Measurements from ENCODE around the gene AHDC1.

AHDC1 gene

DNA sequence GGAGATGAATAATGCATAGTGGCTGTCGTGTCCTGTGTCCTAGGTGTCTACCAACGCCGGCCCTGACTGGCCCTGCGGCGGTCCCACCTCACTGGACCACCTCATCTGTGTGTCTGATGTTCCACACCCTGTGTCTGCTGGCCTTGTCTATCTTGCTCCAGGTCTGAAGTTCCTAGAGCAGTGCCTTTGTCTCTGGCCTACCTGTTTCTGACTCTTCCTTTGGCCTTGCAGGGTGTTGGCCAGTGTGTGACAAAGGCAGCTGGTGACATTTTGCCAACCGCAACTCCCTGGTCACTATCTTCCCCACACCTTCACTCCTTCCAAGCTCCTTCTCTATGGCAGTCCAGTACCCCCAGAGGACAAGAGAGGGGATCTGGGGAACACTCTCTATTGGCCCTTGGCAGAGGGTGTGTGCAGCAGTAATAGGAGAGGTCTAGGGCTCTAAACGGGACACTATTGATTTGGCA is 1.4 kb upstream of the AHDC1 start:
- H3K27me3 Mint-ChIP-seq (ENCODE audit: low read depth), result no peaks in the 10 kb centered on the region
- TF ChIP-seq CTCF (IDR thresholded peaks at IDR 0.05; ENCODE audit: unreplicated experiment in 3 of 3), result no peak
- peaks cover 36% of the 10 kb centered on the region for H3K4me1 Mint-ChIP-seq
- no peaks in the 10 kb centered on the region for H3K36me3 Mint-ChIP-seq (ENCODE audit: low read depth)
- H3K9me3 Mint-ChIP-seq, result no peaks in the 10 kb centered on the region
- peak overlapping the region in 2 of 3 experiments; percentile 96 to 97 for H3K27ac Mint-ChIP-seq
- peak overlapping the region; percentile 89 to 97 (median 96) for H3K4me3 Mint-ChIP-seq

DNA sequence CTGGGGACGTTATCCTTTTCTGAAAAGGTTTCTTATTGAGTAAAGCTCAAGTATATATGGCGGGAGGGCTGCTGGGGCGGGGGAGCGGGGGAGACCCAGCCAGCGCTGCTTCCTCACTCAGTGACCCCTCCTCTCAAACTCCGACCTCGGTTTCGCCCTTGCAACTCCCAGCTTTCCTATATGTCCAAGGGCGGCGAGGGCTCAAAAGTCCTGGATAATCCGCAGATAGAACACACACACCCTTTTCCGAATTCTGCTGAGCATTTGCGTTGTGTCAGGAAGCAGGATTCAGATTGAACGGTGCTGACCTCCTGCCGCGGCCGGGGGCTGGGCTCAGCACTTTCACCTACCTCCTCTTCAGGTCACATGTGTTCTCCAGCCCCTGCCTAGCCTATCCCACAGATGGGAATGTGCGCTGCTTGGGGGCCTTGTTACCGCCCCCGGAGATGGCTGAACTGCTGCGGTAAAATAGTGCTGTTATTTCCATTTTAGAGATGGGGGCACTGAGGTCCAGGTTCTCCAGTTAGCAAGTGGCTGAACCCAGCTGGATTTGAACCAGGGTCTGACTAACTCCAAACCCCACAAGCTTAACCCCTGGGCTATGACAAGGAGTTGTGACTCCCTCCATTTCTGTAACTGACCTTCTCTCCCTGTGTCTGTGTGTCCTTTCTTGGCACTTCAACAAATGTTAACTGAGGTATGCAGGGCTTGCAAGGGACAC is 795 bp upstream of the AHDC1 start:
- no peaks in the 10 kb centered on the region for H3K36me3 Mint-ChIP-seq (ENCODE audit: low read depth)
- no peak for TF ChIP-seq CTCF (IDR thresholded peaks at IDR 0.05; ENCODE audit: unreplicated experiment in 3 of 3)
- no peaks in the 10 kb centered on the region for H3K27me3 Mint-ChIP-seq (ENCODE audit: low read depth)

DNA sequence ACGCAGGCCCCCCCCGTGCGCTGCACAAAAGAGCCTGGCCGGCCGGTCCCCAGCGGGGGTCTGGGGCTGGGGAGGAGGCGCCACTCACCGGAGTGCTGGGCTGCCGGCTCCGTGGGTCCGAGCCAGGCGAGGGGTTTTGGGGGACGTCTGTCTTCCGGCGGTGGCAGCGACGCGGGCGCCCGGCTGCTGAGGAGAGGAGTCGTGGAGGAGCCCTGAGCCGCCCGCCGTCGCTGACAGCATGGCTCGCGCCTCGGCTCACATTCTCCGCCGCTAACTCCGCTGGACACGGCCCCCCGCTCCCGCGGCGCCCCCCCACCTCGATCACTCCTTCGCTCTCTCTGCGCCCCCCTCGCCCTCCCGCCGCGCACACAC is 649 bp downstream of the AHDC1 start:
- Mint-ChIP-seq H3K36me3 (ENCODE audit: low read depth) (no peaks in the 10 kb centered on the region), H3K4me3 (peak overlapping the region; percentile 89 to 97 (median 96)), H3K9me3 (no peaks in the 10 kb centered on the region), H3K27ac (peak overlapping the region in 2 of 3 experiments; percentile 95 to 97), H3K27me3 (ENCODE audit: low read depth) (no peaks in the 10 kb centered on the region), H3K4me1 (peaks cover 56% of the 10 kb centered on the region)
- TF ChIP-seq CTCF (IDR thresholded peaks at IDR 0.05; ENCODE audit: unreplicated experiment in 3 of 3), result no peak

More for the DNA sequence above, 795 bp upstream of the AHDC1 start:
- Mint-ChIP-seq H3K9me3 (no peaks in the 10 kb centered on the region), H3K4me3 (peak overlapping the region; percentile 89 to 97 (median 96)), H3K27ac (peak overlapping the region in 2 of 3 experiments; percentile 96 to 97), H3K4me1 (peaks cover 42% of the 10 kb centered on the region)

DNA sequence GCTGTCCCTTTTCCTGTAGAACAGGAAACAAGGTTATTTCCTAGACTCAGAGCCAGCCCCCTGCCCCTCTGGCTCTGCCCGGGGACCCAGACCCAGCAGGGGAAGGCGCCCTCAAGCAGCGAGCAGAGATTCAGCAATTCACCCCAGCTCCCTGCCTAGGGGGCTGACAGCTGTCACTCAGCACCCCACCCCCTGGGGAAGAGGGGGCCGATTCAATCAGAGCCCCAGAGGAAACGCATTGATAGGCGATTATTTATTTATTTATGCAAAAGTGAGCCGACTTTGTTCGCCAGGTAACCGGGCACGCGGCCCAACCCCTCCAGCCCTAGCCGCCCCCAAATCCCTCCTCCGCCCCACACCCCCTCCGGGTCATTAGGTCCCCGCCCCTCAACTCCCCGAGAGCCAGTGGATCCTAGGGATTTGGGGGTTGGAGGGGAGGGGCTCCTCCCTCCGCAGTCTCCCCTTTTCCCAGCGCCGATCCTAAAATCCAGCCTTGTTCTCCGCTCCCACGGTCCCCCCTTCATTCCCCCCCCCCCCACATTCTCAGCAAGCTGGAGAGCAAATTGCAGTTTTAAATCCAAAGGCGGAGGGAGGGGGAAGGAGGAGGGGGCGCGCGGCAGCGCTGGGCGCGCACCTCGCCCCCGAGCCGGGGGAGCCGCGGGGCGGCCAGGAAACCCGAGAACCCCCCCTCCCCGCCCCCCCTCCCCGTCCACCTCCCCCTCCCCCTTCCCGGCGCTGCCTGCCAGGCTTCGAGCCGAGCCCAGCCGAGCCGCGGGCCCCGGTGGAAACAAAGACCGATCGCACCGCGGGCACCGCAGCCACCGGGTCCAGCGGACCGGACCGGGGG is 1.3 kb downstream of the AHDC1 start:
- TF ChIP-seq CTCF (IDR thresholded peaks at IDR 0.05; ENCODE audit: unreplicated experiment in 3 of 3), result no peak
- Mint-ChIP-seq H3K4me1 (peaks cover 56% of the 10 kb centered on the region), H3K27ac (peak overlapping the region; percentile 89 to 91 (median 91)), H3K4me3 (peak overlapping the region; percentile 76 to 96 (median 81)), H3K27me3 (ENCODE audit: low read depth) (no peaks in the 10 kb centered on the region), H3K9me3 (no peaks in the 10 kb centered on the region), H3K36me3 (ENCODE audit: low read depth) (no peaks in the 10 kb centered on the region)

DNA sequence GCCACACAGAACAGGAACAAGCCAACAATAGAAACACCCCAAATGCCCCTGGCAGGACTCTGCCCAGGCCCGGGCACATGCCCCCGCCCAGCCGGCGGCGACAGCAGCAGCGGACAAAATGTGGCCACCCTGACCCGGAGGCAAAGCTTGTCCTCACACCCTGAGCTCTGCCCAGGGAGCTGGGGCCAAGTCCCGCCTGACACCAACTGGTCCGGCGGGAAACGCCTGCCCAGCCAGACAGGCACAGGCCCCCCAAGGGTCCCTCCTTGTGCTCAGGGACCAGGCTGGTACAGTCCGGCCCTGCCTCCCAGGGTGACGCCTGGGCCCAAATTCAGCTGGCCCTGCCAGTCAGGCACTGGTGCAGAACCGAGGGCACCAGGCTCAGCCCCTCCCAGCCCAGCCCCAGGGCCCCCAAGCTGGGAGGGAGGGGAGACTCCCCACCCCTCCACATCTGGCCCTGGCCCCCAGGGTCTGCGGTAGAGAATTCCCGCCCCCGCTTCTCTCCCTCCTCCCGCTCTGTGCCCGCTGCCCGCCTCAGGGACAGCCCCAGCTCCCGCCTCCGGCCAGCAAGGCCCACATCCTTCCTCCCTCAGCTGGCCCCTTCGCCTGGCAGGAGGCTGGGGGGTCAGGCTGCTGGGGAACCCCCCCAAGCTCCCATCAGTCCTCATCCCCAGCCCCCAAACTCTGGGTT is 2.0 kb downstream of the AHDC1 start:
- H3K9me3 Mint-ChIP-seq, result no peaks in the 10 kb centered on the region
- H3K4me1 Mint-ChIP-seq, result peaks cover 53% of the 10 kb centered on the region
- peak overlapping the region; percentile 76 to 96 (median 81) for H3K4me3 Mint-ChIP-seq
- no peak for TF ChIP-seq CTCF (IDR thresholded peaks at IDR 0.05; ENCODE audit: unreplicated experiment in 3 of 3)
- H3K36me3 Mint-ChIP-seq (ENCODE audit: low read depth), result no peaks in the 10 kb centered on the region
- H3K27ac Mint-ChIP-seq, result peak overlapping the region; percentile 89 to 91 (median 91)
- no peaks in the 10 kb centered on the region for H3K27me3 Mint-ChIP-seq (ENCODE audit: low read depth)
